PFSK-1 (cell line): Measurements from ENCODE around the gene MLPH.

Source experiments
- FOXP2 ChIP-seq: optimal IDR thresholded peaks from 2 replicates; pipeline ENCODE3; 2011; ENCODE audit warnings: borderline replicate concordance, control low read depth, inconsistent platforms; ENCODE audit not compliant: insufficient read depth; ENCODE audit errors: extremely low read length, extremely low read depth
- POLR2AphosphoS5 ChIP-seq: IDR thresholded peaks from 2 replicates; pipeline ENCODE4 v1.6.1; 2012; ENCODE audit warnings: low read depth, mild to moderate bottlenecking, control low read depth, low read length, moderate library complexity
- SIN3A ChIP-seq: IDR thresholded peaks from 2 replicates; pipeline ENCODE4 v1.6.1; 2012; ENCODE audit warnings: mild to moderate bottlenecking, low read length, moderate library complexity, borderline replicate concordance; ENCODE audit not compliant: insufficient read depth
- TAF1 ChIP-seq: IDR thresholded peaks from 2 replicates; pipeline ENCODE4 v1.6.1; 2012; ENCODE audit warnings: low read length, control low read depth, borderline replicate concordance; ENCODE audit not compliant: insufficient read depth
- TF ChIP-seq, protein P1 (sequence below), 2 experiments: IDR thresholded peaks; 2 replicates each; pipeline versions ENCODE4 v1.6.1 to v1.8.0; 2011 to 2012; ENCODE audit warnings: low read depth in 2 of 2, low read length in 2 of 2, control low read depth in 1 of 2, inconsistent platforms in 1 of 2, mild to moderate bottlenecking in 1 of 2, moderate library complexity in 1 of 2; ENCODE audit not compliant: insufficient read depth in 1 of 2

Gene MLPH

DNA sequence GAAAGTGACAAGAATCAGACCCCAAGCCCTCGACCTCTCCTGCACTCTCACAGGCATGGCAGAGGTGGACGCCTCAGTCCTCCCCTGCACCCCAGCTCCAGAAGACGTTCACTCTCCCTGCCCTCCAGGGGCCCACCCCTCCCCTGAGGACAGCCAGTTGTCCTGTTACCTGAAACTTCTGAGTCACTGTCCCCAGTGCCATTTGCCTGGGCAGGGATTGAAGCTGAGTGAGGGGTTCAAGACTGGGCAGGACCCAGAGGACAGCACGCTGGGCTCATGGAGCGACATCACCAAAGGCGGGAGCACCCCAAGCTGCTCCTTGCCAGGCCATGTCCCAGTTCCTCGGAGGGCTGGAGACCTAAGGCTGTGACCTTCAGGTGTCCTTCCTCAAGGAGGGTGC lies 38.9 kb upstream of the MLPH start:
- TF ChIP-seq SIN3A (no peak), FOXP2 (no peak), TAF1 (no peak), POLR2AphosphoS5 (no peak)
- TF ChIP-seq, protein P1, sequence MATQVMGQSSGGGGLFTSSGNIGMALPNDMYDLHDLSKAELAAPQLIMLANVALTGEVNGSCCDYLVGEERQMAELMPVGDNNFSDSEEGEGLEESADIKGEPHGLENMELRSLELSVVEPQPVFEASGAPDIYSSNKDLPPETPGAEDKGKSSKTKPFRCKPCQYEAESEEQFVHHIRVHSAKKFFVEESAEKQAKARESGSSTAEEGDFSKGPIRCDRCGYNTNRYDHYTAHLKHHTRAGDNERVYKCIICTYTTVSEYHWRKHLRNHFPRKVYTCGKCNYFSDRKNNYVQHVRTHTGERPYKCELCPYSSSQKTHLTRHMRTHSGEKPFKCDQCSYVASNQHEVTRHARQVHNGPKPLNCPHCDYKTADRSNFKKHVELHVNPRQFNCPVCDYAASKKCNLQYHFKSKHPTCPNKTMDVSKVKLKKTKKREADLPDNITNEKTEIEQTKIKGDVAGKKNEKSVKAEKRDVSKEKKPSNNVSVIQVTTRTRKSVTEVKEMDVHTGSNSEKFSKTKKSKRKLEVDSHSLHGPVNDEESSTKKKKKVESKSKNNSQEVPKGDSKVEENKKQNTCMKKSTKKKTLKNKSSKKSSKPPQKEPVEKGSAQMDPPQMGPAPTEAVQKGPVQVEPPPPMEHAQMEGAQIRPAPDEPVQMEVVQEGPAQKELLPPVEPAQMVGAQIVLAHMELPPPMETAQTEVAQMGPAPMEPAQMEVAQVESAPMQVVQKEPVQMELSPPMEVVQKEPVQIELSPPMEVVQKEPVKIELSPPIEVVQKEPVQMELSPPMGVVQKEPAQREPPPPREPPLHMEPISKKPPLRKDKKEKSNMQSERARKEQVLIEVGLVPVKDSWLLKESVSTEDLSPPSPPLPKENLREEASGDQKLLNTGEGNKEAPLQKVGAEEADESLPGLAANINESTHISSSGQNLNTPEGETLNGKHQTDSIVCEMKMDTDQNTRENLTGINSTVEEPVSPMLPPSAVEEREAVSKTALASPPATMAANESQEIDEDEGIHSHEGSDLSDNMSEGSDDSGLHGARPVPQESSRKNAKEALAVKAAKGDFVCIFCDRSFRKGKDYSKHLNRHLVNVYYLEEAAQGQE (IDR thresholded peaks at IDR 0.05; ENCODE audit: insufficient read depth in 1 of 2, low read depth in 2 of 2, low read length in 2 of 2): no peak

DNA sequence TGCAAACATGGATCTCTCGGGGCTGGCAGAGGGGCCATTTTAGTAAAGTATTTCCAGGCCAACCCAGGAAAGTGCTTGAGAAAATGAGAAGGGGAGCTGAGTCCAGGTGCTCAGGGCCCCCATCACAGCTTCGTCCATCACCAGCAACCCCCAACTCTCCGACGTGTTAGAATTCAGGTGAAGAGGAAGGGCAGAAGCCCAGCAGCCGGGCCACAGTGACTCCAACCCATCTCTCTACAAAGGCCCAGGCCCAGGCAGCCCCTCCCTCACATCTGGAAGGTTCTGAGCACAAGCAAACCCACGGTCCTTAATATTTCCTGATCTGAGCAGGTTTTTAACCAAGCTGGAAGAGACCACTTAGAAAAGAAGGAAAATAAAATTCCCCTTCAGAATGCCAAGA lies 38.4 kb upstream of the MLPH start:
- TF ChIP-seq SIN3A (no peak), TAF1 (no peak), POLR2AphosphoS5 (no peak), FOXP2 (no peak)
- TF ChIP-seq, protein P1 (IDR thresholded peaks at IDR 0.05; ENCODE audit: insufficient read depth in 1 of 2, low read depth in 2 of 2, low read length in 2 of 2): no peak

DNA sequence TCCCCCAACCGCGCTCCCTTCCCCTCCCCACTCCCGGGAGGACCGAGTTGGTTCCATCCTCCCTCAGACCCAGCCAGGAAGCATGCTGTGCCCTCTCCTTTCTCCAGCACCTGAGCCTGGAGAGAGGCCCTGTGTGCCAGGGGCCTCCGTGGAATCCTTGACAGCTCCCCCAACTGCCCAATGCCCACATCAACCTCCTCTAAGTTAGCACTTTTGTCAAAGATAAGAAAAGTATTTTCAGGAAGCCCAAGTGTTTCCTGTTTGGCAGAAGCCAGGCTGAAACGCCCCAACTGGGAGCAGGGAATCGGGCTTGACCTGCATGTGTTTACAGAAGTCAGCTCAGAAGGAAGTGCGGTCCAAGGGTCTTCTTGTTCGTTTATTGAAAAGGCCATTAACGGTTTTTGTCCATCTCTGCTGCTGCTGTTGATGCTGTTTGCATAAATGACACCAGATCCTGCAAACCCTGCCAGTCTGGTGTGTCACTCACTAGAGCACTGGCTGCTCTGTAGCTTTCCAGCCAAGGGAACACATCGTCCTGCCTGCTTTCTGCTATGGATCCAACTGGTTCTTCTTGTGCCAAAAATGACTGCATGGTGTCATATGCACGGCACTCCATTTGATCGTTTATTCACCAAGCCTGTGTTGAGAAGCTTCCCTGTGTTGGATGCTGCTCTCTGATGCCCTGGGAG lies 37.7 kb upstream of the MLPH start:
- peak; percentile 18 for TF ChIP-seq FOXP2
- TF ChIP-seq, protein P1 (IDR thresholded peaks at IDR 0.05; ENCODE audit: insufficient read depth in 1 of 2, low read depth in 2 of 2, low read length in 2 of 2): no peak
- TF ChIP-seq TAF1: no peak
- TF ChIP-seq SIN3A: no peak
- TF ChIP-seq POLR2AphosphoS5: no peak

DNA sequence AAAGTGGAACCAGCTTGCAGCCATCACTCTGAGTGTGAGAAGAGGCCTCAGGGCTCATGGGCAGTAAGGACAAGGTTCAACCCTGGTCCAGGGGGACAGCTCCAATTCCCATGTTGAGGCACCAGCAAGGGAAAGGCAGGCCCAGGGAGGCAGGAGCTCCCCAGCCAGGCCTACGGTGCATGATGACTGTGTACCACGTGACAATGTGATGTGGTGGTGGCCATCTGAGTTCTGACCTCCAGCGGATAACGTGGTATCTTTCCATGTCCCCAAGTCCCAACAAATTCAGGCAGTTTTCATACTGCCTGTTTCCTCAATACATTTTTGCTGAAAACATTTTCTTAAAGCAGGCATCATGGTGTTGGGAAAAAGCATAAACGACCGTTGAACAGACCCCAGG lies 36.9 kb upstream of the MLPH start:
- no peak for TF ChIP-seq FOXP2
- TF ChIP-seq SIN3A: no peak
- TF ChIP-seq, protein P1 (IDR thresholded peaks at IDR 0.05; ENCODE audit: insufficient read depth in 1 of 2, low read depth in 2 of 2, low read length in 2 of 2): no peak
- no peak for TF ChIP-seq POLR2AphosphoS5
- no peak for TF ChIP-seq TAF1

DNA sequence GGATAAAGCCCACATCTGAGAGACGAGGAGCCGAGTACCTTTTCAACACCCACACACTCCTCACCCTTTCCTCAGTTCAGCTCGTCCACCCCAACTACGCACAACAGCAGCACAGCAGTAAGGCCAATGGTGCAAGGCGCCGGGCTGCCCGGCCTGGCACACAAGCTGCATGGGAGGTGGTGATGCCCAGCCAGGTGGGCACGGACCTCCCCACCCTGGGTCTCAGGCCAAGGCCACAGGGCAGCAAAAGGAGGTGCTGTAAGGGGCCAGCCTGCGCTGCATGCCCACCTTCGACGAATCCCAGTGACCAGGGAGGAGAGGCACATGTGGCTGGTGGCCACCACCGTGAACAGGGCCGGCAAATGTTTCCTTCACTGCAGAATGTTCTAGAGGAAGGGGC lies 36.5 kb upstream of the MLPH start:
- TF ChIP-seq POLR2AphosphoS5 (no peak), TAF1 (no peak), FOXP2 (no peak), SIN3A (no peak)
- TF ChIP-seq, protein P1 (IDR thresholded peaks at IDR 0.05; ENCODE audit: insufficient read depth in 1 of 2, low read depth in 2 of 2, low read length in 2 of 2): no peak
